Astrocyte (in vitro differentiated cells and primary cell): ENCODE data around the gene SLCO3A1.

Source experiments
- CTCF ChIP-seq: IDR thresholded peaks from 2 replicates; pipeline ENCODE4 v1.5.1; 2011; ENCODE audit warnings: low read depth, mild to moderate bottlenecking, inconsistent platforms, low read length, moderate library complexity; ENCODE audit not compliant: insufficient read depth
- EZH2 ChIP-seq: IDR thresholded peaks from 2 replicates; pipeline ENCODE4 v1.6.1; 2012; ENCODE audit warnings: mild to moderate bottlenecking, low read length, inconsistent platforms; ENCODE audit not compliant: insufficient read depth

- TF ChIP-seq EZH2 (no peak), CTCF (no peak)
These were observed 214.6 kb downstream of the SLCO3A1 start for GRCh38 chr15:92068121-92068520.
